Neural cell (in vitro differentiated cells): Measurements from ENCODE around the gene PDE1A. TPM values are rescaled to one million over a fixed set of nuclear protein-coding genes. Genes with fewer than 3 reads are reported as not detected.

Experiments used
- H2AFZ ChIP-seq: fragments of 200-600, 300-800 bp; sonication (generic), shearing (Covaris generic); 2 replicates; pipeline ENCODE4 v1.6.0; 2014; ENCODE audit warnings: low read depth, mild to moderate bottlenecking, antibody characterized with exemption, low read length, moderate library complexity
- H3F3A ChIP-seq: fragments of 200-600 bp; shearing (Covaris generic); 2 replicates; pipeline ENCODE4 v1.6.1; 2016; ENCODE audit warnings: mild to moderate bottlenecking, moderate library complexity, mixed read lengths, antibody characterized with exemption, low read length; ENCODE audit not compliant: insufficient read depth, poor library complexity, severe bottlenecking
- H3K27ac ChIP-seq: fragments of 200-600, 300-800 bp; sonication (generic), shearing (Covaris generic); 2 replicates; pipeline ENCODE4 v1.5.1; 2014; ENCODE audit warnings: mild to moderate bottlenecking, low read length, moderate library complexity
- H3K27me3 ChIP-seq: fragments of 300-800, 200-600 bp; sonication (generic), shearing (Covaris generic); 2 replicates; pipeline ENCODE4 v1.6.0; 2014; ENCODE audit warnings: mild to moderate bottlenecking, low read depth, low read length, moderate library complexity; ENCODE audit not compliant: insufficient read depth
- H3K36me3 ChIP-seq: fragments of 300-800, 200-600 bp; sonication (generic), shearing (Covaris generic); 2 replicates; pipeline ENCODE4 v1.5.1; 2014; ENCODE audit warnings: mild to moderate bottlenecking, antibody characterized with exemption, low read length, moderate library complexity; ENCODE audit not compliant: insufficient read depth
- H3K4me2 ChIP-seq: fragments of 300-800, 200-600 bp; sonication (generic), shearing (Covaris generic); 2 replicates; pipeline ENCODE4 v1.6.0; 2014; ENCODE audit warnings: mild to moderate bottlenecking, low read length
- H3K4me3 ChIP-seq: fragments of 300-800, 200-600 bp; sonication (generic), shearing (Covaris generic); 2 replicates; pipeline ENCODE4 v1.5.1; 2014; ENCODE audit warnings: mild to moderate bottlenecking, low read length, moderate library complexity
- H3K79me2 ChIP-seq: fragments of 200-600 bp; shearing (Covaris generic); replicated peaks from 2 replicates; pipeline ENCODE4 v1.6.0; 2014; ENCODE audit warnings: mild to moderate bottlenecking, low read length, moderate library complexity; ENCODE audit not compliant: insufficient read depth
- H3K9ac ChIP-seq: fragments of 300-800, 200-600 bp; sonication (generic), shearing (Covaris generic); 2 replicates; pipeline ENCODE4 v1.6.1; 2016; ENCODE audit warnings: mild to moderate bottlenecking, low read length, mixed read lengths
- H3K9me2 ChIP-seq: fragments of 200-600 bp; shearing (Covaris generic); 2 replicates; pipeline ENCODE4 v1.6.1; 2016; ENCODE audit warnings: mild to moderate bottlenecking, low read length, mixed read lengths; ENCODE audit not compliant: insufficient read depth
- H3K9me3 ChIP-seq: fragments of 200-600, 300-800 bp; sonication (generic), shearing (Covaris generic); 2 replicates; pipeline ENCODE4 v1.6.1; 2016; ENCODE audit warnings: mild to moderate bottlenecking, mixed run types, low read length, moderate library complexity, mixed read lengths
- H4K20me1 ChIP-seq: fragments of 200-600 bp; shearing (Covaris generic); 2 replicates; pipeline ENCODE4 v1.6.1; 2016; ENCODE audit warnings: mild to moderate bottlenecking, mixed run types; ENCODE audit not compliant: insufficient read depth
- EP300 ChIP-seq: fragments of 450-650 bp; conservative IDR thresholded peaks from 2 replicates; pipeline ENCODE4 v1.6.1; 2014; ENCODE audit warnings: antibody characterized with exemption, mild to moderate bottlenecking, moderate library complexity; ENCODE audit not compliant: poor library complexity, severe bottlenecking
- EZH2 ChIP-seq: fragments of 200-600, 300-800 bp; shearing (Covaris generic), sonication (generic); IDR thresholded peaks from 2 replicates; pipeline ENCODE4 v1.6.1; 2014; ENCODE audit warnings: antibody characterized with exemption, low read length, borderline replicate concordance, mild to moderate bottlenecking; ENCODE audit not compliant: insufficient read depth, poor library complexity, severe bottlenecking
- MXI1 ChIP-seq: fragments of 450-650 bp; conservative IDR thresholded peaks from 2 replicates; pipeline ENCODE4 v1.6.1; 2014; ENCODE audit warnings: antibody characterized with exemption, mild to moderate bottlenecking; ENCODE audit not compliant: poor library complexity, severe bottlenecking
- POLR2AphosphoS5 ChIP-seq: IDR thresholded peaks from 2 replicates; pipeline ENCODE4 v1.6.1; 2012
- RAD21 ChIP-seq: fragments of 450-650 bp; conservative IDR thresholded peaks from 2 replicates; pipeline ENCODE4 v1.6.1; 2014; ENCODE audit warnings: antibody characterized with exemption, mild to moderate bottlenecking, moderate library complexity
- SMC3 ChIP-seq: fragments of 450-650 bp; conservative IDR thresholded peaks from 2 replicates; pipeline ENCODE4 v1.6.1; 2014; ENCODE audit warnings: antibody characterized with exemption, mild to moderate bottlenecking, moderate library complexity; ENCODE audit not compliant: poor library complexity
- TAF1 ChIP-seq: IDR thresholded peaks from 2 replicates; pipeline ENCODE4 v1.6.1; 2012; ENCODE audit warnings: low read depth
- polyA plus RNA-seq: library from polyadenylated mRNA; depleted of rRNA; stranded (reverse); fragments of >200 nt; gene quantifications from 2 replicates; pipeline ENCODE4 v1.2.3, GENCODE V29; 2014
- TF ChIP-seq, protein P1 (sequence below): fragments of 450-650 bp; IDR thresholded peaks from 2 replicates; pipeline ENCODE4 v1.5.1; 2014; ENCODE audit warnings: antibody characterized with exemption, mild to moderate bottlenecking, moderate library complexity; ENCODE audit not compliant: poor library complexity, severe bottlenecking
- TF ChIP-seq, protein P2 (sequence below): IDR thresholded peaks from 2 replicates; pipeline ENCODE4 v1.6.1; 2012; ENCODE audit warnings: borderline replicate concordance

The PDE1A gene
- polyA plus RNA-seq, 1 donor from 2014 or later: 1.6 TPM

DNA sequence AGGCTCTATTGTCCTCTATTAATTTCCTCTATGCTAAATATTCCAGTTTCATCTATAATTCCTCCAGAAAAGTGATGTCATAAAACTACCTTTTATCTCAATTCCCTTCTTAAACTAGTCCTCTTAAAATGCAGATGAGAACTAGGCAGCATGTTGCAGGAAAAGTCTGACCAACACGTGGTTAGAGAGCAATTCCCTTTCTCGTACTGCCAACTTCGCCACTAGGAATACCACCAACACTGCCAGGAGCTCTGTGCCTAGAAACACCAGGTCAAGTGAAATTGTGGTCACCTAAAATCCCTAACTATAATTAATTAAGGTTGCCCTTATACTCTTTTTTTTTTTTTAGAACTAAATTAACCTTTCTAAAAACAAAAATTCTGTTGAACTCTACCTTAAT, 313.5 kb downstream of the PDE1A start:
- Histone ChIP-seq H3K4me3 (no peak overlapping the region), H2AFZ (no peak overlapping the region), H3K9me3 (no peaks in the 10 kb centered on the region), H3K36me3 (no peaks in the 10 kb centered on the region), H3K27me3 (no peaks in the 10 kb centered on the region), H3K79me2 (no peaks in the 10 kb centered on the region), H3K4me2 (no peak overlapping the region), H3K9me2 (no peaks in the 10 kb centered on the region), H4K20me1 (no peaks in the 10 kb centered on the region), H3K27ac (no peak overlapping the region), H3K9ac (no peak overlapping the region), H3F3A (no peaks in the 10 kb centered on the region)
- TF ChIP-seq SMC3 (no peak), TAF1 (no peak), EP300 (no peak), RAD21 (no peak), POLR2AphosphoS5 (no peak)

DNA sequence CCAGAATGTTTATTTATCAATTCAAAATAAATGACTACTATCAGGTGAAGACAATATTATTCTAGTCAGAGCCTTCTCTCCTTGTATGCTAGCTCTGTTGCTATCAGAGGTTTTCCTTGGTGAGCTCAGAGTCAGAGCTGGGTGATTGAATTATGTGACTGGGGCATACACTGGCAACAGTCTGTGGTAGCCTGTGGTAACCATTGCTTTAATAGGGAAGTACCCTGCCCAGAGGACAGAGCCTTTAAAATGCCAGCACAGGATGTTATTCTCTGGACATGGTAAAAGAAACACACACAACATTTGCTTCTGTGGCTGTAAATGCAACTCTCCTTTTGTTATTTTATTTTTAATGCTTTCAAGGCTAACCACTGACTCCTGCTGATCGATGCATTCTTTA, 316.5 kb downstream of the PDE1A start:
- H3K9me2 ChIP-seq: no peaks in the 10 kb centered on the region
- H3K36me3 ChIP-seq: no peaks in the 10 kb centered on the region
- no peak overlapping the region for H3K4me3 ChIP-seq
- no peak overlapping the region for H3K9ac ChIP-seq
- no peaks in the 10 kb centered on the region for H3F3A ChIP-seq
- no peaks in the 10 kb centered on the region for H3K79me2 ChIP-seq
- peak overlapping the region; percentile 23 for H2AFZ ChIP-seq
- no peaks in the 10 kb centered on the region for H3K27me3 ChIP-seq
- H3K4me2 ChIP-seq: no peak overlapping the region
- no peak overlapping the region for H3K27ac ChIP-seq
- no peaks in the 10 kb centered on the region for H4K20me1 ChIP-seq
- TF ChIP-seq TAF1 (no peak), POLR2AphosphoS5 (no peak), EZH2 (no peak), SMC3 (no peak), MXI1 (no peak)
- TF ChIP-seq, protein P1, sequence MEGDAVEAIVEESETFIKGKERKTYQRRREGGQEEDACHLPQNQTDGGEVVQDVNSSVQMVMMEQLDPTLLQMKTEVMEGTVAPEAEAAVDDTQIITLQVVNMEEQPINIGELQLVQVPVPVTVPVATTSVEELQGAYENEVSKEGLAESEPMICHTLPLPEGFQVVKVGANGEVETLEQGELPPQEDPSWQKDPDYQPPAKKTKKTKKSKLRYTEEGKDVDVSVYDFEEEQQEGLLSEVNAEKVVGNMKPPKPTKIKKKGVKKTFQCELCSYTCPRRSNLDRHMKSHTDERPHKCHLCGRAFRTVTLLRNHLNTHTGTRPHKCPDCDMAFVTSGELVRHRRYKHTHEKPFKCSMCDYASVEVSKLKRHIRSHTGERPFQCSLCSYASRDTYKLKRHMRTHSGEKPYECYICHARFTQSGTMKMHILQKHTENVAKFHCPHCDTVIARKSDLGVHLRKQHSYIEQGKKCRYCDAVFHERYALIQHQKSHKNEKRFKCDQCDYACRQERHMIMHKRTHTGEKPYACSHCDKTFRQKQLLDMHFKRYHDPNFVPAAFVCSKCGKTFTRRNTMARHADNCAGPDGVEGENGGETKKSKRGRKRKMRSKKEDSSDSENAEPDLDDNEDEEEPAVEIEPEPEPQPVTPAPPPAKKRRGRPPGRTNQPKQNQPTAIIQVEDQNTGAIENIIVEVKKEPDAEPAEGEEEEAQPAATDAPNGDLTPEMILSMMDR: peak; percentile 20
- TF ChIP-seq, protein P2, sequence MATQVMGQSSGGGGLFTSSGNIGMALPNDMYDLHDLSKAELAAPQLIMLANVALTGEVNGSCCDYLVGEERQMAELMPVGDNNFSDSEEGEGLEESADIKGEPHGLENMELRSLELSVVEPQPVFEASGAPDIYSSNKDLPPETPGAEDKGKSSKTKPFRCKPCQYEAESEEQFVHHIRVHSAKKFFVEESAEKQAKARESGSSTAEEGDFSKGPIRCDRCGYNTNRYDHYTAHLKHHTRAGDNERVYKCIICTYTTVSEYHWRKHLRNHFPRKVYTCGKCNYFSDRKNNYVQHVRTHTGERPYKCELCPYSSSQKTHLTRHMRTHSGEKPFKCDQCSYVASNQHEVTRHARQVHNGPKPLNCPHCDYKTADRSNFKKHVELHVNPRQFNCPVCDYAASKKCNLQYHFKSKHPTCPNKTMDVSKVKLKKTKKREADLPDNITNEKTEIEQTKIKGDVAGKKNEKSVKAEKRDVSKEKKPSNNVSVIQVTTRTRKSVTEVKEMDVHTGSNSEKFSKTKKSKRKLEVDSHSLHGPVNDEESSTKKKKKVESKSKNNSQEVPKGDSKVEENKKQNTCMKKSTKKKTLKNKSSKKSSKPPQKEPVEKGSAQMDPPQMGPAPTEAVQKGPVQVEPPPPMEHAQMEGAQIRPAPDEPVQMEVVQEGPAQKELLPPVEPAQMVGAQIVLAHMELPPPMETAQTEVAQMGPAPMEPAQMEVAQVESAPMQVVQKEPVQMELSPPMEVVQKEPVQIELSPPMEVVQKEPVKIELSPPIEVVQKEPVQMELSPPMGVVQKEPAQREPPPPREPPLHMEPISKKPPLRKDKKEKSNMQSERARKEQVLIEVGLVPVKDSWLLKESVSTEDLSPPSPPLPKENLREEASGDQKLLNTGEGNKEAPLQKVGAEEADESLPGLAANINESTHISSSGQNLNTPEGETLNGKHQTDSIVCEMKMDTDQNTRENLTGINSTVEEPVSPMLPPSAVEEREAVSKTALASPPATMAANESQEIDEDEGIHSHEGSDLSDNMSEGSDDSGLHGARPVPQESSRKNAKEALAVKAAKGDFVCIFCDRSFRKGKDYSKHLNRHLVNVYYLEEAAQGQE: no peak
- no peaks in the 10 kb centered on the region for H3K9me3 ChIP-seq

DNA sequence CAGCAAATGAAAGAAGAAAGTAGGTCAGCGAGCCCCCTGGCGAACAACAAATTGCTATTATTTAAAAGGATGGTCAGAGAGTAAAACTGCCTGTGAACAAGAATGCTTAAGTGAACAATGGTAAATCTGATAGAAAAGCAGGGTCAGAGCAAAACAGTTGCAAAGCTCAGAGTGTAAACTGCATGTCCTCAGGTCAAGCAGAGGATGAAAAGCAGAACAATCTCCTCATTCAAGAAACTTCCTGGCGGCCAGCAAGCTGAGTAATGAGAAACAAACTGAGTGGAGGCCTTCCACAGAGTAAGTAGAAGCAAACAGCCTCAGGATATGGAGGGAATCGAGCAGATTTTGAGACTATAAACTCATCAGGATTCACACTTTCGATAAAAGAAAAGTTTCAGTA, 323.3 kb downstream of the PDE1A start:
- no peak overlapping the region for H3K9ac ChIP-seq
- TF ChIP-seq POLR2AphosphoS5 (no peak), EP300 (no peak), TAF1 (no peak)
- no peaks in the 10 kb centered on the region for H3K79me2 ChIP-seq
- no peak overlapping the region for H3K4me3 ChIP-seq
- no peaks in the 10 kb centered on the region for H3F3A ChIP-seq
- H3K36me3 ChIP-seq: no peaks in the 10 kb centered on the region
- H3K9me3 ChIP-seq: no peaks in the 10 kb centered on the region
- H3K27me3 ChIP-seq: no peaks in the 10 kb centered on the region
- H3K27ac ChIP-seq: no peak overlapping the region
- no peak overlapping the region for H2AFZ ChIP-seq
- no peak overlapping the region for H3K4me2 ChIP-seq
- H4K20me1 ChIP-seq: no peaks in the 10 kb centered on the region
- H3K9me2 ChIP-seq: no peaks in the 10 kb centered on the region
